ENCODE results near the gene MEOX1.

Gene MEOX1

GRCh38 chr17:43679401-43679800 is 17.7 kb upstream of the MEOX1 start:
- DNase-seq = no peak

- no peak for DNase-seq
Observed at GRCh38 chr17:43676471-43676870, 14.7 kb upstream of the MEOX1 start.

- no peak for DNase-seq
Observed at GRCh38 chr17:43674394-43674793, 12.7 kb upstream of the MEOX1 start.

GRCh38 chr17:43673516-43674323 is 12.0 kb upstream of the MEOX1 start:
- peak; percentile 67 for DNase-seq

- no peak for DNase-seq
Observed at GRCh38 chr17:43671755-43672519, 10.2 kb upstream of the MEOX1 start.

- DNase-seq = peak; percentile 40
Observed at GRCh38 chr17:43671031-43671692, 9.4 kb upstream of the MEOX1 start.

GRCh38 chr17:43670645-43671030 is 8.9 kb upstream of the MEOX1 start:
- DNase-seq = no peak

- DNase-seq = no peak
Observed at GRCh38 chr17:43669971-43670644, 8.4 kb upstream of the MEOX1 start.

- DNase-seq = no peak
Observed at GRCh38 chr17:43667947-43668348, 6.2 kb upstream of the MEOX1 start.

GRCh38 chr17:43667506-43667905 is 5.8 kb upstream of the MEOX1 start:
- DNase-seq = no peak

GRCh38 chr17:43665937-43666236 is 4.2 kb upstream of the MEOX1 start:
- no peak for DNase-seq

GRCh38 chr17:43665084-43665936 is 3.6 kb upstream of the MEOX1 start:
- DNase-seq = no peak

GRCh38 chr17:43664096-43664495 is 2.4 kb upstream of the MEOX1 start:
- no peak for DNase-seq

GRCh38 chr17:43663383-43663782 is 1.7 kb upstream of the MEOX1 start:
- DNase-seq = no peak

GRCh38 chr17:43662413-43663141 is 855 bp upstream of the MEOX1 start:
- DNase-seq = no peak

- no peak for DNase-seq
Observed at GRCh38 chr17:43660816-43661493, 767 bp downstream of the MEOX1 start.

- no peak for DNase-seq
Observed at GRCh38 chr17:43659823-43660617, 1.7 kb downstream of the MEOX1 start.

- DNase-seq = no peak
Observed at GRCh38 chr17:43658900-43659299, 2.8 kb downstream of the MEOX1 start.

- DNase-seq = no peak
Observed at GRCh38 chr17:43655693-43656255, 5.9 kb downstream of the MEOX1 start.

GRCh38 chr17:43652124-43652480 is 9.6 kb downstream of the MEOX1 start:
- no peak for DNase-seq
